Stromal cell of bone marrow (primary cell): ENCODE measurements around the gene RAI14.
"Not testable (repeated sequence)": the region's sequence is repeated elsewhere in the genome, so short reads cannot be mapped to it uniquely, and the experiment has no call there.

Source experiments
- DNase-seq: peaks from one replicate; pipeline ENCODE4 v3.0.0-alpha.2; 2012; ENCODE audit warnings: low read depth

RAI14 gene

DNA sequence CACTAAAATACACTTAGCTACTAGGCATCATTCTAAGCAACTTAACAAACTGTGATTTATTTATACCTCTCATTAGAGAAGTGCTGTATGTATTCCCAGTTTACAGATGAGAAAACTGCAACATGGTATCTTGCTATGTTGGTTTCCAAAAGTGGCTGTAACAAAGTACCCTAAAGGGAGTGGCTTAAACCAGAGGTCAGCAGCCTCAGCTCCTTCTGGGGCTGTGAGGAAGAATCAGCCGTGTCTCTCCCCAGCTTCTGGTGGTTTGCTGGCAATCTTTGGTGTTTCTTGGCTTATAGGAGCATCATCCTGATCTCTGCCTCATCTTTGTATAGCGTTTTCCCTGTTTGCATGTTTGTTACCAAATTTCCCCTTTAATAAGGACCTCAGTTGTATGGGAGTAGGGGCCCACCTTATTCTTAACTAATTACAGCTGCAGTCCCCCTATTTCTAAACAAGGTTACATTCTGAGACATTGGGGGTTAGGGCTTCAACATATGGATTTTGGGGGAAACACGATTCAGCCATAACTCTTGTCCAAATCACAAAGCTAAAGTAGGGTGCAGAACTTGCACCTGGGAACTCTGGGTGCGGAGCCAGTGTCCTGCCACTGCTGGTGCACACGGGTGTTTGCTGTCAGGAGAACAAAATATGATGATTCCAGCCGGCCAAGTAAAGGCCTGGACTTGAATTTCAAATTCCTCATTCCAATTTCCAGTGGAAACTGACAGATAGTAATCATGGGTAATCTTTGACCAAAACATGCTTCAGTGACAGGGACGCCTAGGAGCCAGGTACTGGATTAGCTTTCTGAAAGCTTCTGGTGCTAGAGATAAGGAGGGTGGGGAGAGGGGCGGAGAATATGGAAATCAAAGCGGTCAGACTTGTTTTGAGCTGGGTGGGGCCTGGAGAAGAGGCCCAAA lies 43.3 kb downstream of the RAI14 start:
- no peak for DNase-seq

DNA sequence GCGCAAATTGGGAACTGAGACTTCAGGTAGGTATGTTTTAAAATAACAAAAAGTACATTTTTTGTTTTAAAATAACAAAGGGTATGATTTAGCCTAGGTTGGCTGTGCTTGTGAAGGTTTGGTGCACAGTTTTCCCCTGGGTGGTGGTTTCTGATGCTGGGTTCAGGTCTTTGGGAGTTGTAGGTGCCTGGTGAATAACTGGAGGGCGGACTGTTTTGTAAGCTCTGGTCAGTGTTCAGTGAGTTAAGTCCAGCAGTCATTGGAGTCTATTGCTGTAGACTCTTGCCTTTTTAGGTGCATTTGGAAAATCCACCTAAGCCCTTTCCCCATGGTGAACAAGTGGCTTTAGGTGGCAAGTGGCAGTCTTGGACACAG lies 43.9 kb downstream of the RAI14 start:
- no peak for DNase-seq

DNA sequence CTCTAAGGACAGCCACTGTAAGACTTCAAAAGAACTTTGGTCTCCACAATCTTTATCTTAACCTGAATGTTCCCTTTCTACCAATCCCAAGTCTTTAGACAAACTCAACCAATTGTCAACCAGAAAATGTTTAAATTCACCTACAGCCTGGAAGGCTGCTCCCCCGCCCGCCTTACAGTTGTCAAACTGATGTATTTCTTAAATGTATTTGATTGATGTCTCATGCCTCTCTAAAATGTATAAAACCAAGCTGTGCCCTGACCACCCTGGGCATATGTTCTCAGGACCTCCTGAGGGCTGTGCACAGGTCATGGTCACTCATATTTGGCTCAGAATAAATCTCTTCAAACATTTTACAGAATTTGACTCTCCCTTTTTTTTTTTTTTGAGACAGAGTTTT lies 45.3 kb downstream of the RAI14 start:
- not testable (repeated sequence) for DNase-seq

DNA sequence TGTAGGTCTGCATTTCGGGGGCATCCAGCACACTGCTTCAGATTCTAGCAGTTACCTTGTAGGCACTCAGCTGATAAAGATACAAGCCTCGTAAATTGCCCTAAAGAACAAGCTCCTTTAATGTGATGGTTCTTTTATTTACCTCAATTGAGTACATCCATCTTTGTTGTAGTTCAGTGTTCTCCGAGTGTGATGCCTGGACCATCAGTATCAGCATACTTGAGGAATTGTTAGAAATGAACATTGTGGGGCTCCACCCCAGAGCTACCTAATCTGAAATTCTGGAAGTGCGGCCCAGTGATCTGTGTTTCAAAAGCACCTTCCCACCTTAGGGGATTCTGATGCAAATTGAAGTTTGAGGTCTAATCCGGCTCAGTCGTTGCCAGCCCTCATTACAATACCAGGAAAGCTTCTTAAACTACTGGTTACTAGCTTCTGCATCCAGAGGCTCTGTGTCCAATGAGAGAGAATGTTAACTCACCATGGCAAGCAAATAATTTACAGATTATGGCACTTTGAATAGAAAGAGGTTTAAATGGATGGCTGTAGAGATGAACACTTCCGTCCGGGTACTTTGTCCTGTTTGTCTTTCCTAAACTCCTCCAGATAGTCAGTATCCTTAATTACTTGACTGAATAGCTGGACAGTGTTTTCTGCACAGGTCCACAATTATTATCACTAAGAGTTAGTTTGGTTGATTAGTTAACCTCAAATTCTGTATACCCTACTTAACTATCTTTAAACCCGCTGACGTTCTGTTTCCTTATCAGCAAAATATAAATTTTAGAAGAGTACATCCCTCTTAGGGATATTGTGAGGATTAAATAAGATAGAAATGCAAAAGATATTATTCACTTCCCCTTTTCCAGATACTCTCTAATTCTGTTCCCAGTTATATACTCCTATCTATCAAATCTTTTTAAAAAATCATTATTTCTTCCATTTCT lies 47.9 kb downstream of the RAI14 start:
- no peak for DNase-seq

DNA sequence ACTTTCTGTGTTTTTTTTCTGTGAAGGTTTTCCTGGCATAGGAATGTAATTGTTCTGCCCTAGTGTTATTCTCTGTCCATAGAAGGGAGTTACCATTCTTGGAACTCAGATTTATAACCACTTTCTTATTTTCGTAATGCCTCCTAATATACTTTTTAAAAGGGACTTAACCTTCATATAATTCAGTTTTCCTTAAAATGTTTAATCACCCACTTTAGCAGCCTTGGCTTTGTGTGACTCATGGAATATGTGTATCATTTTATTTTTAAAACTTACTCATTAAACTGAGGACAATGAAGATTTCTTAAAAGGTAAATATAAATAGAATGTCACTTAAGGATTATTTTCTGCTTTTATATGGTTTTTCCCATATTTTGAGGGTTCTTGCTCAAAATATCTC lies 50.0 kb downstream of the RAI14 start:
- no peak for DNase-seq

DNA sequence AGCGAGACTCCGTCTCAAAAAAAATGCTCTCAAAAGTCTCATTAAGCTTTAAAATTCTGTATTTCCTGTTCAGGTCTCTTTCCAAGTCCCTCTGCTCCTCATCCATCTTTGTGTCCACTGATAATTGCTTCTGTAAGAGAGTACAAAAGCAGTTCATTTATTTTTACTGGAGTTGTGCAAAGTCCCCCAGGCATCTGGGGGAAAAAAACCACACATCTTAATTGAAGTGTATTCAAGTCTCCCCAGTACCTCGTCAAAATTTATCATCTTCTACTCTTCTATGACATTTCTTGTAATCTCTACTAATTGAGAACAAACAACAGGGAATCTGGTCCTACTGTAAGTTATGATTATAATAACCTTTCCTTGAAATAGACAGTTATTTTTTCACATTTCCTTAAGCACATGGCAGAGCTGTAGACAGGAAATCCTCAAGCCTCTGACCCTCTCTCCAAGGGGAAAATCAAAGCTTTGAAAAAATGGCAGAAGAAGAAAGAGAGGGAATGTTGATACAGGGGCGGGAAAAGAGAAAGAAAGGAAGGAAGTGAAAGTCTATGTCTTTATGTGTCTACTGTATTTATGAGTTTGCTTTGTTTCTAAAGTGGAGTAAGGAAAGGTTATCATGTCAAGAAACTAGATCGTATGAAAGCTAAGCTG lies 51.5 kb downstream of the RAI14 start:
- DNase-seq, result no peak

DNA sequence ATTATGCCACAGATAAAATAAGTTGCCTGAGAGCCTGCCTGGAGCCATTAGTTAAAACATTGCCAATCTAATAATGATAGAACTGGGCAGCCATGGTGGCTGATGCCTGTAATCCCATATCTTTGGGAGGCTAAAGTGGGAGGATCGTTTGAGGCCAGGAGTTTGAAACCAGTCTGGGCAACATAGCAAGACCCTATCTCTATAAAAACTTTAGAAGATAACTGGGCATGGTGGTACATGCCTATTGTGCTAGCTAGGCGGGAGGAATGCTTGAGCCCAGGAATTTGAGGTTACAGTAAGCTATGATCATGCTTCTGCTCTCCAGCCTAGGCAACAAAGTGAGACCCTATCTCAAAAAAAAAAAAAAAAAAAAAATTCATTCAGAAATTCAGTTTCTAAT lies 52.6 kb downstream of the RAI14 start:
- no peak for DNase-seq

DNA sequence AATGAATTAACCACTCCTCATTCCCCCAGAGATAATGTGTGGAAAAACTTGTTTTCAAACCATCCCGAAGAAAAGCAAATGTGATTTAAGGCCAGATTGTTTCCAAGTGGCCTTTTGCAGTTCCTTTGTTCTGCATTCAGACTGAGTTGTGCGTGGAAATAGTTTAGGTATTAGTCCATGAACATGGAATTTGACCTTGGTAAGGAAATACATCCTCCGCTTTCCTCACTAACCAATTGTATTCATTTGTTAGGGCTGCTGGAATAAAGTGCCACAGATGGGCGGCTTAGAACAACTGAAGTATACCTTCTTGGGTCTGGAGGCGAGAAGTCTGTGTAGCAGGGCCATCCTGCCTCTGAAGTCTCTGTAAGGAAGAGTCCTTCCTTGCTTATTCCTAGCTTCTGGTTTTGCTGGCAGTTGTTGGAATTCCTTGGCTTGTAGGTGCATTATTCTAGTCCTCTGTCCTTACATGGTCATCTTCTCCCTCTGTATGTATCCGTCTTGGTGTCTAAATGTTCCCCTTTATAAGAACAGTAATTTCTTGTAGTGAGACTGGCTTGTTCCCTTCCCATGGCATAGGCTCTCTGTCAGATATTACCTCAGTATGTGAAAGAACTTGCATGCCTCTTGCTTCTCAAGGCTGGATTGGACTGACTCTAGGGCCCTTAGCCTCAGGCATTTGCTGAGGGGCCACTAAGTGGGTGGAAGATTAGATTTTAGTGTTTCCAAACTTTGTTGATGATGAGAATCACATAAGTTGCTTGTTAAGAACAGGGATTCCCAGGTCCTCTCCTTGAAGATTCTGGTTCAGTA lies 53.9 kb downstream of the RAI14 start:
- DNase-seq, result peak; percentile 53

DNA sequence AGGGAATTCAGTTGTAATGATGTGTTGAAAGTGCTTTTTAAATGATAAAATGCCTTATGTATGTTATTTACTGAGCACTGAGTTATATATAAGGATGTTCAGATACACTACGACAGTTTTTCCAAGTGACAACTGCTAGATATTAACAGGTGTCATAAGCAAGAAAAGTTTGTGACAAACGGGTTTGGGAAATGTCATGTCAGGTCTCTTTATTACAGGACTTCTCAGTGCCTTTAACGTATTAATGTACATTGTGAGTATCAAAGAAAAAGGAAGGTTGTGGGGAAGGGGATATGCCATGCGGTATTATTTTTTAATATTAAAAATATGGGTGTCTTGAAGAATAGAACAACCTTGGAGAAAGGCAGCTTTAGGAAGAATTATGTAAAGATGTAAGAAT lies 56.4 kb downstream of the RAI14 start:
- no peak for DNase-seq

DNA sequence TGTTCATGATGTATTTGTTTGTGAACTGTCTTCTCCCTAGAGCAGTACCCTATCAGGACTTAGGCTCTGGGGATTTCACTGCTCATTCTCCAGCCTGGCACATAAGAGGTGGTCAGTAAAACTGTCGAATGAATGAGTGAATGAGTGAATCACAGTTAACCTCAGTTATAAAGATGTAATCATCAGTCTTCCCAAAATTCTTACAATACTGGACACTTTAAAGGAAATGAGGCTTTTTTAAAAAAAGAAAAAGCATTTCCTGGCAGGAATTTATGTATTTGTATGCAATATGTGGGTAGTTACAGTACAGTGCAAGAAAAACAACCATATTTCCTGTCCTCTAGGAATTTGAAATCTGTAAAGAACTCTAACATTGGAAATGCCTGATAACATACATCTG lies 59.6 kb downstream of the RAI14 start:
- DNase-seq, result peak; percentile 52

DNA sequence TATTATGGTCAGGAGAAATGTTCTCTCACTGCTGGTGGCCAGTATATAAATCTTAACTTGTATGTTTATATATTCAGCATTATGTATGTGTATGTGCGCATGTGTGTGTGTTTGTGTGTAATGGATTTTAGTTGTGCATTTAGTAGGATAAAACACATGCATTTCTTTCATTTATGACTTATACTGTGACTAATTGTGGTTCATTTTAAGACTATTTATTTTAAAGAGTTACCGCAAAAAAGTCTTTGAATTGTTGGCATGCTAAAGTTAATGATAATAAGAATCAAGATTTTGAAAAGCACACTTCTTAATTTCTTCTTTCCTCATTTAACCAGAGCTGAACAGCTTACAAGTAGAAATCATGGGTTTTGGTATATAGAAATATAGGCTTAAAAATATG lies 60.9 kb downstream of the RAI14 start:
- no peak for DNase-seq

DNA sequence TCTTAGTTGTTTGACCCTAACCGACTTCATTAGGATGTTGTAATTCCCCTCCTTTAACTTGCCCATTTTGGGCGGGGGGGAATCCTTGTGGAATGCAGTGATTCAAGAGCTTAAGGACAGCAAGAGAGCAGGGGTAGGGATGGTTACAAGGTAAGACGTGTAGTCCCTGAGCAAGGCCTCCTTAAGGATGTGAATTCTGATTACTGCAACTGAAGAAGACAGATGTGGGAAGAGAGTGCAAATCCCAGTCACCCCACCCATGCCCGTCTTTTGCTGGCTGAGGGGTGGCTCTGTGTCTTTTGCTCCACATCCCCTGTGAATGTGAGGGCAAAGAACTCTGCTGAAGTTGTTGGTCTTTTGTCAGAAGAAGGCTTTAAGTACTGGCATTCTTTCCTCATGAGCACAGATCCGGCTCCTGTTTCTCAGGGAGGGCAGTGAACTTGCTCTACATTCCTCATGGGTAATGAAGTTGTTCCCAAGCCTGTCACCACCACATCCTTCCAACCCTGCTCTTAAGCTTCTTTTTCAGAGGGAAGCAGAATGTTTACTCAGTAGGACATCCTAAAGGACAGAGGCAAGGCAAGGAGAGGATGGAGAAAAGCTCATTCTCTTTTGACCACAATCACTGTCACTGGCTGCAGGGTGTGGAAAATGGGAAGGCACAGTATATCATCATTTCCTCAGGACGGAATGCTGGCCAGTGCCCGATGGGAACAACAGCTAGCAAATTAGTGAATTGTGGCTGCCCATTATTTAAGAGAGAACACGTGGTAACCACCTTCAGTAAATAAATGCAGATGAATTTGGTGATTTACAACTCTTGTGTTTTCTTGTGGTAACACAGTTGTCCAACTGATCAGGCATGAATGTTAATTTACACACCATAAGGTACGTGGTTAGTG lies 61.5 kb downstream of the RAI14 start:
- peak; percentile 85 for DNase-seq

DNA sequence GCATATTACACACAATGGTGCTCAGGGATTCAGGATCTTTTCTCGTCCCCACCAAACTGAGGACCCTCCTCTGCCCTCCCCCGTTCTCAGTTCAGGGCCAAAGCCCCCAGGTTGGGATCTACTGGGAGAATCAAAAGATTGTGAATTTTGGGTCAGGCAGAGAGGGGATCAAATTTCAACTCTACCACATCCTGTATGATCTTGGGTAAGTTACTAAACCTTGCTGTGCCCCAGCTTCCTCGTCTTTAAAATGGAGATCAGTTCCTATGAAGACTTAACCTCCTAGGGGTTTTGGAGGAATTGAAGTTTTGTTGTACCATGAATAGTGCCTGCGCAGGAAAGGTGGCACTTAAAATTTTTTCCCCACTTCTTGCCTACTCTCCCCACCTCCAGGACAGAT lies 62.4 kb downstream of the RAI14 start:
- no peak for DNase-seq

DNA sequence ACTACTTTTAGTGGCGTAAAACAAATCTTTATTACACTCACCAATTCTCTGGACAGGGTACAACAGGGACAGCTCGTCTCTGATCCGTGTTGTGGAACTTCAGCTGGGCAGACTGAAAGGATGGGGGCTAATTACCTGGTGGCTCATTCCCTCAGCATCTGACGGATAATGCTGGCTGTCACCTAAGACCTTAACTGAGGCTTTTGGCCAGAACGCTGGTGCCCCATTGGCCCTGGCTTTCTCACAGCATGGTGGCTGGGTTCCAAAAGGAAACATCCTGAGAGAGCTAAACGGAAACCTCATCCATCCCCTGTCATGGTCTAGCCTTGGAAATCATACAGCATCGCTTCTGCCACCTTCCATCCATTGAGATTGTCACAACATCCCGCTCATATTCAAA lies 62.9 kb downstream of the RAI14 start:
- DNase-seq, result no peak

DNA sequence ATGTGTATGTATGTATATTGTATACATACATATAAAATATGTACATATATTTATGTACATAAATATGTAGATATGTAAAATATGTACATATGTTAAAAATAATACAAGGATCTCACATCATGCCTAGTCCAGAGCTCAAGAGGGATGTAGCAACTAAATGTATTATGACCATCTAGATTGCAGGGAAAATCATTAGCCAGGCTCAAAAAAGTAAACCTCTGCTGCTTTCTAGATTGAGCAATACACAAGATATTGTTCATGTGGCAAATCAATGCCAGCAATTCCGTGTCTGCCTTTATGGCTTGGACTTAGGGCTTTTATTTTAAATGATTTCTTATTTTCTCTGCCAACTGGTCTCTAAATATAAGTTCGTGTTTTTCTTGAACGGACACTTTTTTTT lies 65.2 kb downstream of the RAI14 start:
- no peak for DNase-seq

DNA sequence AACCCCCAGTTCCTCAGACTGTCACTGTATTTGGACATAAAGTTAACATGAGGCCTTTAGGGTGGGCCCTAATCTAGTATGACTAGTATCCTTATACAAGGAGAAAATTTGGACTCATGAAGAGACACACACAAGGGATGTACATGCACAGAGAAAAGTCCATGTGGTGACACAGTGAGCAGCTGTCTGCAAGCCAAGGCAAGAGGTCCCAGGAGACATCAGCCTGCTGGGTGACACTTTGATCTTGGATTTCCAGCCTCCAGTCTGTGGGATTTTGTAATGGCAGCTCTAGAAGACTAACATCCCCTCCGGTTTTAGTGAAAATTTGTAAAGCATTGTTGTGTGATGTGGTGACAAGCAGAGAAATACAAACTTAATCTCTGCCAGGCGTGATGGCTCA lies 66.1 kb downstream of the RAI14 start:
- DNase-seq, result no peak

DNA sequence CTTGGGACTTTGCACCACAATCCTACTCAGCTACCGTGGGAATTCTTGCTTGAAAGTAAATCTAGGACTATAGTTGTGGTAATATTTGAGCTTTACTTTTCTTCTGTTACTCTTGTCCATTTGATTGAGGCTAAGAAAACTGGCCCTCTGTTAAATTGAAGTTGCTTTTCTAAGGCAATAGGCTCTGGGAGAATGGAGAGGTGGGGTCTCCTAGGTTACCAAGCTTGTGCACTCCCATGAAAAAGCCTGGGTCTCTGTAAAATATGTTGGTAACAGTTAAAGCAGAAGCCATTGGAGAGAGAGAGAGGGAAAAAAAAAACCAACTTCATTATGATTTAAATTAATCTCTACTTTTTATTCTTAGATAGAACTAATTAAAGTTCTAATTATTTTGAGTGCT lies 68.6 kb downstream of the RAI14 start:
- no peak for DNase-seq

DNA sequence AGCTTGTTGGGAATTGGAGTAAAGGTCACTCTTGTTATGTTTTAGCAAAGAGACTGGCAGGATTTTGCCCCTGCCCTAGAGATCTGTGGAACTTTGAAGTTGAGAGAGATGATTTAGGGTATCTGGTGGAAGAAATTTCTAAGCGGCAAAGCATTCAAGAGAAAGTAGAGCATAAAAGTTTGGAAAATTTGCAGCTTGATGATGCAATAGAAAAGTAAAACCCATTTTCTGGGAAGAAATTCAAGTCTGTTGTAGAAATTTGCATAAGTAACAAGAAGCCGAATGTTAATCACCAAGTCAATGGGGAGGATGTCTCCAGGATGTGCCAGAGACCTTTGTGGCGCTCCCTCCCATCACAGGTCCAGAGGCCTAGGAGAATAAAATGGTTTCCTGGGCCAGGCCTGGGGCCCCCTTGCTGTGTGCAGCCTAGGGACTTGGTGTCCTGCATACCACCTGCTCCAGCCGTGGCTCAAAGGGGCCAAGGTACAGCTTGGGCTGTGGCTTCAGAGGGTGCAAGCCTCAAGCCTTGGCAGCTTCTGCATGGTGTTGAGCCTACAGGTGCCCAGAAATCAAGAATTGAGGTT lies 71.1 kb downstream of the RAI14 start:
- not testable (repeated sequence) for DNase-seq

DNA sequence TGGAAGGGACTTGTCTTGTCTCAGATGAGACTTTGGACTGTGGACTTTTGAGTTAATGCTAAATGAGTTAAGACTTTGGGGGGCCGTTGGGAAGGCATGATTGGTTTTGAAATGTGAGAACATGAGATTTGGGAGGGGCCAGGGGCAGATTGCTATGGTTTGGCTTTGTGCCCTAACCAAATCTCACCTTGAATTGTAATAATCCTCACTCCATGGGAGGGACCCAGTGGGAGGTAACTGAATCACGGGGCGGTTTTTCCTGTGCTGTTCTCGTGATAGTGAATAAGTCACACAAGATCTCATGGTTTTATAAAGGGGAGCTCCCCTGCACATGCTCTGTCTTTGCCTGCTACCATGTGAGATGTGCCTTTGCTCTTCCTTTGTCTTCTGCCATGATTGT lies 72.1 kb downstream of the RAI14 start:
- DNase-seq, result no peak
